ENCODE data around the gene KMT2D. TPM values are rescaled to one million over a fixed set of nuclear protein-coding genes. Genes with fewer than 3 reads are reported as not detected.

The KMT2D gene
- total RNA-seq, 1 donor from 2014 or later: 19.0 TPM

GRCh38 chr12:49024543-49024942 lies 36.1 kb downstream of the KMT2D start:
- no peaks in the 10 kb centered on the region for H3K9me3 Mint-ChIP-seq
- no peak for DNase-seq (ENCODE audit: low spot score)
- Histone ChIP-seq H3K4me2 (no peak overlapping the region), H3K27ac (no peak overlapping the region), H2AFZ (replicated peaks) (no peak overlapping the region), H3K9ac (no peak overlapping the region), H4K20me1 (ENCODE audit: low read depth) (no peaks in the 10 kb centered on the region), H3K27me3 (no peaks in the 10 kb centered on the region), H3K4me1 (no peaks in the 10 kb centered on the region), H3K79me2 (ENCODE audit: low read depth) (no peaks in the 10 kb centered on the region), H3F3A (ENCODE audit: low read depth) (peaks cover 8% of the 10 kb centered on the region), H3K4me3 (no peak overlapping the region), H3K9me3 (ENCODE audit: low read depth) (no peaks in the 10 kb centered on the region), H3K36me3 (peaks cover 2% of the 10 kb centered on the region)
- no peak overlapping the region for H3K27ac Mint-ChIP-seq
- H3K4me3 Mint-ChIP-seq: no peak overlapping the region
- peaks cover 2% of the 10 kb centered on the region for H3K27me3 Mint-ChIP-seq (ENCODE audit: insufficient read depth, low read depth)
- peaks cover 45% of the 10 kb centered on the region for H3K36me3 Mint-ChIP-seq
- TF ChIP-seq EZH2 (IDR thresholded peaks at IDR 0.05): no peak
- TF ChIP-seq CTCF (IDR thresholded peaks at IDR 0.05): no peak
- TF ChIP-seq EZH2phosphoT487 (IDR thresholded peaks at IDR 0.05): no peak
- H3K4me1 Mint-ChIP-seq: peaks cover 4% of the 10 kb centered on the region

DNA sequence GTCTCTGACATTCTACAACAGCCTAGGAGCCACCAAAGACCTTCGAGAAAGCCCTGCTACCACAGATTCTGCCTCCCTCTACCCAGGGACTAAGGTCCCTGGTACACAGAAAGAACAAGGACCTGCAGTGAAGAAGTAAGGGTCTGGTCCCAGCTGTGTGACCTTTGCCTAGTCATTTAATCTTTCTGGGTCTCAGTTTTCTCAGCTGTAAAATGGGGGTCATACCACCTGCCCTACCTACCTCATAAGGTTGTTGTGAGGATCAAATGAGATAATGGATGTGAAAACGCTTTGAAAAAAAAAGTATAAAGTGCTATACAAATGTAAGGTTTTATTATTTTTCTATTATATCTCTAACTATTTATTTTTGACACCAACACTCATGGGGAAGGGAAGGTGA lies 36.8 kb downstream of the KMT2D start:
- no peaks in the 10 kb centered on the region for H3K9me3 Mint-ChIP-seq
- Histone ChIP-seq H4K20me1 (ENCODE audit: low read depth) (no peaks in the 10 kb centered on the region), H3K36me3 (peaks cover 2% of the 10 kb centered on the region)

GRCh38 chr12:49022558-49023178 lies 37.9 kb downstream of the KMT2D start:
- no peak overlapping the region for H3K4me3 ChIP-seq
- Mint-ChIP-seq H3K4me1 (peaks cover 15% of the 10 kb centered on the region), H3K36me3 (peaks cover 36% of the 10 kb centered on the region), H3K4me3 (no peak overlapping the region), H3K27me3 (ENCODE audit: insufficient read depth, low read depth) (no peaks in the 10 kb centered on the region), H3K9me3 (no peaks in the 10 kb centered on the region), H3K27ac (no peak overlapping the region)
- H3K4me1 ChIP-seq: peaks cover 1% of the 10 kb centered on the region
- no peak overlapping the region for H3K4me2 ChIP-seq
- DNase-seq (ENCODE audit: low spot score): no peak
- H2AFZ ChIP-seq (replicated peaks): no peak overlapping the region
- H3K9ac ChIP-seq: no peak overlapping the region
- H3K27ac ChIP-seq: no peak overlapping the region
- H3F3A ChIP-seq (ENCODE audit: low read depth): peaks cover 24% of the 10 kb centered on the region
- no peaks in the 10 kb centered on the region for H4K20me1 ChIP-seq (ENCODE audit: low read depth)
- H3K9me3 ChIP-seq (ENCODE audit: low read depth): no peaks in the 10 kb centered on the region
- no peaks in the 10 kb centered on the region for H3K79me2 ChIP-seq (ENCODE audit: low read depth)
- no peaks in the 10 kb centered on the region for H3K27me3 ChIP-seq
- no peak for TF ChIP-seq EZH2phosphoT487 (IDR thresholded peaks at IDR 0.05)
- no peak for TF ChIP-seq CTCF (IDR thresholded peaks at IDR 0.05)
- no peak for TF ChIP-seq EZH2 (IDR thresholded peaks at IDR 0.05)
- peaks cover 2% of the 10 kb centered on the region for H3K36me3 ChIP-seq

More for the DNA sequence above, 36.8 kb downstream of the KMT2D start:
- Histone ChIP-seq H3K4me1 (no peaks in the 10 kb centered on the region), H3K4me2 (no peak overlapping the region), H3K4me3 (no peak overlapping the region), H2AFZ (replicated peaks) (no peak overlapping the region), H3K27me3 (no peaks in the 10 kb centered on the region), H3K9me3 (ENCODE audit: low read depth) (no peaks in the 10 kb centered on the region), H3K27ac (no peak overlapping the region), H3K79me2 (ENCODE audit: low read depth) (no peaks in the 10 kb centered on the region), H3F3A (ENCODE audit: low read depth) (peaks cover 15% of the 10 kb centered on the region), H3K9ac (no peak overlapping the region)
- Mint-ChIP-seq H3K4me3 (no peak overlapping the region), H3K27ac (no peak overlapping the region), H3K27me3 (ENCODE audit: insufficient read depth, low read depth) (no peaks in the 10 kb centered on the region), H3K36me3 (peaks cover 41% of the 10 kb centered on the region), H3K4me1 (peaks cover 10% of the 10 kb centered on the region)
- no peak for DNase-seq (ENCODE audit: low spot score)
- TF ChIP-seq EZH2phosphoT487 (IDR thresholded peaks at IDR 0.05) (no peak), EZH2 (IDR thresholded peaks at IDR 0.05) (no peak), CTCF (IDR thresholded peaks at IDR 0.05) (no peak)
